ENCODE results near the gene ALG1L2.
"Not testable (repeated sequence)": the region's sequence is repeated elsewhere in the genome, so short reads cannot be mapped to it uniquely, and the experiment has no call there.

Gene ALG1L2

DNA sequence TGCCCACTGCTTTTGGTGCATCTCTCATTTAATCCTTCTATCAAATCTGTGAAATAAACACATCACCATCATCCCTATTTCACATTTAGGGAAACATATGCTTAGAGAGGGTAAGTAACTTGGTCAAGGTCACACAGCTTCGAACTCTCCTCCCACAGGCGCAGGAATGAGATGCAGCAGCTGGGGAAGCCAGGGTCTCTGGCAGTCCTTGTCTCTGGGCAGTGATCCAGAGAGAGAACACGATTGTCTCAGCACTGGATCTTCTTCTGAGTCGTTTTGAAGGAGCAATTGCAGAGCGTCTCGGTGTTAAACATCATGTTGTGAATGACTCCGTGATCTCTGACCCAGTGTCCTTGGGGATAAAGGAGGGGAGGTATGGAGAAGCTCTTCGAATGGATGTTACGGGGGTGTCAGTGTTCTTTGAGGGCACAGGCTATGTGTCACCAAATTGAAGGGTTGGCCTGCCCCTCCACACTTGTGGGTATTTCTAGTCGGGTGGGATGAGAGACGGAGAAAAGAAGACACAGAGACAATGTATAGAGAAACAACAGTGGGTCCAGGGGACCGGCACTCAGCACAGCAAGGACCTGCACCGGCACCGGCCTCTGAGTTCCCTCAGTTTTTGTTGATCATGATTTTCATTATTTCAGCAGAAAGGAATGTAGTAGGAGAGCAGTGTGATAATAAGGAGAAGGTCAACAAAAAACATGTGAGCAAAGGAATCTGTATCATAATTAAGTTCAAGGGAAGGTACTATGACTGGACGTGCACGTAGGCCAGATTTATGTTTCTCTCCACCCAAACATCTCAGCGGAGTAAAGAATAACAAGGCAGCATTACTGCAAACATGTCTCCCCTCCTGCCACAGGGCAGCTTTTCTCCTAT lies 41.5 kb downstream of the ALG1L2 start:
- DNase-seq (ENCODE audit: low read depth in 2 of 2), result not testable (repeated sequence)

GRCh38 chr3:130125406-130125805 lies 43.8 kb downstream of the ALG1L2 start:
- not testable (repeated sequence) for DNase-seq (ENCODE audit: low read depth in 2 of 2)

DNA sequence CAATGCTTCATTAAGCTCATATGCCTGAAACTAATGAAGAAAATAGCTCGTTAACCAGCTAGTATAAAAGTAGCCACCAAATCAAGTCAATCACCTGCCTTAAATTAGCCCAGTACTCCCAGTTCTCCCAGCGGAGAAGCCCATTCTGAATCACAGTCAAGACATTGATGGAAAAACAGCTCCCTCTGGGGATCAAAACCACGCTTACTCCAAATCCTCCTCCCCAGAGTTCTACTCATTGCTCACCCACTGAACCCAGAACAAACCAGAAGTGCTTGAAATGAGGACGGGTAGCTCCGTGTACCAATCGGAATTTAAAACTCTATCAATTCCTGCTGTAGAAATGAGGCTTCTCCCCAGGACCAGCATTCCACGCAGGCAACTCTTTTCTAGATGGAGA lies 54.7 kb downstream of the ALG1L2 start:
- DNase-seq (ENCODE audit: low read depth in 2 of 2), result not testable (repeated sequence)

DNA sequence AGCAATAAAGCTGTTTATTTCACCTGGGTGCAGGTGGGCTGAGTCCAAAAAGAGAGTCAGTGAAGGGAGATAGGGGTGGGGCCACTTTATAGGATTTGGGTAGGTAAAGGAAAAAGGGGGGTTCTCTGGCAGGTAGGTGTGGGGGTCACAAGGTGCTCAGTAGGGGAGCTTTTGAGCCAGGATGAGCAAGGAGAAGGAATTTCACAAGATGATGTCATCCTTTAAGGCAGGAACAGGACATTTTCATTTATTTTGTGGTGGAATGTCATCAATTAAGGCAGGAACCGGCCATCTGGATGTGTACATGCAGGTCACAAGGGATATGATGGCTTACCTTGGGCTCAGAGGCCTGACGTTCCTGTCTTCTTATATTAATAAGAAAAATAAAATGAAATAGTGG lies 56.1 kb downstream of the ALG1L2 start:
- DNase-seq (ENCODE audit: low read depth in 2 of 2), result not testable (repeated sequence)

DNA sequence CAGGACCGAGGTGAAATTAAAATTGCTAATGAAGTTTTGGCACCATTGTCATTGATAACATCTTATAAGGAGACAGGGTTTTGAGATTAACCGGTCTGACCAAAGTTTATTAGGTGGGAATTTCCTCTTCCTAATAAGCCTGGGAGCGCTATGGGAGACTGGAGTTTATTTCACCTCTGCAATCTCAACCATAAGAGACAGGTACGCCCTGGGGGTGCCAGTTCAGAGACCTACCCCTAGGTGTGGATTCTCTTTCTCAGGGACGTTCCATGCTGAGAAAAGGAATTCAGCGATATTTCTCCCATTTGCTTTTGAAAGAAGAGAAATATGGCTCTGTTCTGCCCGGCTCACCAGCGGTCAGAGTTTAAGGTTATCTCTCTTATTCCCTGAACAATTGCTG lies 57.4 kb downstream of the ALG1L2 start:
- DNase-seq (ENCODE audit: low read depth in 2 of 2), result not testable (repeated sequence)

DNA sequence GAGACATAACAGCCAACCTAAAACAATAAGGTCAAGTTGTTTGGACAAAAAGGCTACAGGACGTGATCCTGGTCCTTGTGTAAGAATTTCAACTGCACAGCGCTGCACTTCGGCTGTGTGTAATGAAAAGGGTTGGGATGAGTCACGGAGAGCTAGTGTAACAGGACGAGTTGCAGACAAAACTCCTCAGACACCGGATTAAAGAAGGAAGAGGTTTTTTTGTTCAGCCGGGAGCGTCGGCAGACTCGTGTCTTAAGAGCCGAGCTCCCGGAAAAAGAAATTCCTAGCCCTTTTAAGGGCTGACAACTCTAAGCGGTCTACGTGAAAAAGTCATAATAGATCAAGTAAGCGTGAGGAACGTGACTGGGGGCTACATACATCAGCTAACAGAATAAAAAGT lies 59.1 kb downstream of the ALG1L2 start:
- not testable (repeated sequence) for DNase-seq (ENCODE audit: low read depth in 2 of 2)

GRCh38 chr3:130143648-130144327 lies 62.2 kb downstream of the ALG1L2 start:
- DNase-seq (ENCODE audit: low read depth in 2 of 2), result not testable (repeated sequence)

DNA sequence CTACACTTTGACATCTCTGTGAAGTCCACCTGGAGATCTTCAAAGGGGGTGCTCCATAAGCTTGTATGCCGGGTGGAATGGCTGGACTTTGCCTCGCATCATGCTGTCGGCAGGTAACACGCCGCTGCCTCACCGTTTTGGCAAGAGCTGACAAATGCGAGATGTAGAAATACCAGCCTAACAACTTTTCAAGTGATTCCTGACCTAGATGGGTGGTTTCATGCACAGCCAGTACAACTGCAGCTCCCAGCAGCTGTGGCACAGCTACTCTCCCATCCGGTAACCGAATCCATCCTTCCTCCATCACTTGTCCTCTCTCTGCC lies 62.7 kb downstream of the ALG1L2 start:
- not testable (repeated sequence) for DNase-seq (ENCODE audit: low read depth in 2 of 2)

DNA sequence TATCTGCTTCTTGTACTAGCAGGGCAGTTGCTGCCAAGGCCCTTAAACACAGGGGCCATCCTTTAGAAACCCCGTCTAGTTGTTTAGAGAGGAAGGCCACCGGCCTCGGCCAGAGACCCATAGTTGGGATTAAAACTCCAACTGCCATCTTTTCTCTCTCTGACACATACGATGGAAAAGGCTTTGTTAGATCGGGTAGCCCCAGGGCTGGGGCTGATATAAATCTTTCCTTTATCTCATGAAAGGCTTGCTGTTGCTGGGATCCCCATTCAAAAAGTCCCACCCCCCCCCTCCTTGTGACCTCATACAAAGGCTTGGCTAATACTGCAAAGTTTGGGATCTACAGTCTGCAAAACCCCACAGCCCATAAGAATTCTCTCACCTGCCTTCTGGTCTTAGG lies 63.8 kb downstream of the ALG1L2 start:
- DNase-seq (ENCODE audit: low read depth in 2 of 2), result not testable (repeated sequence)

DNA sequence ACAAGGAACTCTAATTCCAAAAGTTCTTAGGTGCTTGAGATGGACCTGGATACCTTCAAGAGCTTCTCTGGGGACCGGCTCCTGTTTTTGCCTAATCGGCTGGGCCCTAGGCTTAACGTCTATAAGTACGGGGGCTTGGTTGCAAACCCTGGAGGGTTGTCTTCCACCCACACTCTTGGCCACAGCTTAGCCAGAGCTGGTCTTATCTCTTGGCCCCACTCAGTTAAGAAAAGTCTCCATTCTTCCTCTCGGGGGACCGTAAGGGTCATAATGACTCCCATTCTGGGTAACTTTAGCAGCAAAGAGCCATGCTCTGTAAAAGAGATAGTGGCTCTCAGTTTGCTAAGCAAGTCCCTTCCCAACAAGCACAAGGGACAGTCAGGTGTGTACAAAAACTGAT lies 64.8 kb downstream of the ALG1L2 start:
- DNase-seq (ENCODE audit: low read depth in 2 of 2), result not testable (repeated sequence)
